ENCODE data around the gene TCF12.

GRCh38 chr15:57031082-57031481, 112.6 kb downstream of the TCF12 start:
- TF ChIP-seq POLR2A (IDR thresholded peaks at IDR 0.05; ENCODE audit: low read depth, low read length) (no peak), JUN (IDR thresholded peaks at IDR 0.05; ENCODE audit: borderline replicate concordance, insufficient read depth, insufficient read length, low read depth) (no peak), POLR2AphosphoS5 (IDR thresholded peaks at IDR 0.05; ENCODE audit: insufficient read depth, low read depth, low read length) (no peak), EZH2 (IDR thresholded peaks at IDR 0.05; ENCODE audit: borderline replicate concordance, low read depth, low read length, severe bottlenecking) (no peak), MYC (IDR thresholded peaks at IDR 0.05; ENCODE audit: low read depth, low read length) (no peak), FOS (IDR thresholded peaks at IDR 0.05; ENCODE audit: borderline replicate concordance, insufficient read depth, low read length) (no peak), MAX (IDR thresholded peaks at IDR 0.05; ENCODE audit: insufficient read depth, insufficient read length) (no peak), GATA2 (IDR thresholded peaks at IDR 0.05; ENCODE audit: insufficient read depth, insufficient read length, low read depth, low read length) (no peak)
- TF ChIP-seq, protein P1, sequence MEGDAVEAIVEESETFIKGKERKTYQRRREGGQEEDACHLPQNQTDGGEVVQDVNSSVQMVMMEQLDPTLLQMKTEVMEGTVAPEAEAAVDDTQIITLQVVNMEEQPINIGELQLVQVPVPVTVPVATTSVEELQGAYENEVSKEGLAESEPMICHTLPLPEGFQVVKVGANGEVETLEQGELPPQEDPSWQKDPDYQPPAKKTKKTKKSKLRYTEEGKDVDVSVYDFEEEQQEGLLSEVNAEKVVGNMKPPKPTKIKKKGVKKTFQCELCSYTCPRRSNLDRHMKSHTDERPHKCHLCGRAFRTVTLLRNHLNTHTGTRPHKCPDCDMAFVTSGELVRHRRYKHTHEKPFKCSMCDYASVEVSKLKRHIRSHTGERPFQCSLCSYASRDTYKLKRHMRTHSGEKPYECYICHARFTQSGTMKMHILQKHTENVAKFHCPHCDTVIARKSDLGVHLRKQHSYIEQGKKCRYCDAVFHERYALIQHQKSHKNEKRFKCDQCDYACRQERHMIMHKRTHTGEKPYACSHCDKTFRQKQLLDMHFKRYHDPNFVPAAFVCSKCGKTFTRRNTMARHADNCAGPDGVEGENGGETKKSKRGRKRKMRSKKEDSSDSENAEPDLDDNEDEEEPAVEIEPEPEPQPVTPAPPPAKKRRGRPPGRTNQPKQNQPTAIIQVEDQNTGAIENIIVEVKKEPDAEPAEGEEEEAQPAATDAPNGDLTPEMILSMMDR (IDR thresholded peaks at IDR 0.05; ENCODE audit: extremely low read depth in 1 of 2, insufficient read depth in 1 of 2, low read depth in 1 of 2, low read length in 2 of 2) = no peak
